ENCODE results near the gene PRDM1.

- TF ChIP-seq CTCF (IDR thresholded peaks at IDR 0.05) = no peak
- no peak for TF ChIP-seq POLR2A (IDR thresholded peaks at IDR 0.05)
Measured at GRCh38 chr6:106124015-106124414, 37.9 kb downstream of the PRDM1 start.
